ENCODE measurements around the gene SLC16A10.

DNA sequence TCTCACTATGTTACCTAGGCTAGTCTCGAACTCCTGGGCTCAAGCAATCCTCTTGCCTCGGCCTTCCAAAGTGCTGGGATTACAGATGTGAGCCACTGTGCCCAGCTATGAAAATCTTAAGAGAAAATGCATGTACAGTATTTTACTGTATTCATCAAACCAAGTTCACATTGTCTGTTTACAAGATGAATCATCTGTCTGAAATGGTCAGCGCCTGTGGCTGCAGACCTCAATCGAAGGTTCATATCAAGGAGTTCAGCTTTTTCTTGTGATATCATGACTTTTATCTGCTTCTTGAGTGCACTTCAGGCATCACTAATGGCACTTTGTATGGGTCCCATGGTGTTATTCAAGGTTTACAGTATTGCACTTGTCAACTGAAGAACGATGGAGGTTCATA, 155.1 kb downstream of the SLC16A10 start:
- TF ChIP-seq NFRKB (IDR thresholded peaks at IDR 0.05) (no peak), L3MBTL2 (conservative IDR thresholded peaks at IDR 0.05) (no peak), SP1 (IDR thresholded peaks at IDR 0.05) (no peak), BHLHE40 (IDR thresholded peaks at IDR 0.05; ENCODE audit: borderline replicate concordance) (no peak), FOXM1 (IDR thresholded peaks at IDR 0.05; ENCODE audit: borderline replicate concordance) (no peak), TARDBP (IDR thresholded peaks at IDR 0.05) (no peak)
